ENCODE measurements around the gene NUDT4.
"Not testable (repeated sequence)": the region's sequence is repeated elsewhere in the genome, so short reads cannot be mapped to it uniquely, and the experiment has no call there.

The NUDT4 gene

DNA sequence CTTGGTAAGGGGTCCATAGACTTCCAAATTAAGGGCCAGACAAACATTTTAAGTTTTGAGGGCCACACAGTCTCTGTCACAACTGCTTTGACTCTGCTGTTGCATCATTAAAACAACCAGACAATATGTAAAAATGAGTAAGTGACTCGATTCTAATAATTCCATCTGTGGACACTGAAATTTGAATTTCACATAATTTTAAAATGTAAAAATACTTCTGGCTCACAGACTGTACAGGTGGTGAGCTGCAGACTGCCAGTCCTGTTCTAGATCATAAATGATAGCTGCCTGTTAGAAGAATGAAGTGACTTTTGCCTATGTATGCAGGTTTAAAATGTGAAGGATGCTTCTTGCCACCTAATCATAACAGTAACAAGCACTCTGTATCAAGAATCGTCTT lies 15.7 kb downstream of the NUDT4 start:
- Histone ChIP-seq H3K4me3 (ENCODE audit: low read depth in 1 of 5, low read length in 5 of 5) (no peak overlapping the region), H3K36me3 (ENCODE audit: control insufficient read depth in 5 of 5, insufficient read depth in 5 of 5, low read length in 5 of 5) (peaks cover 6 to 13% (median 9%) of the 10 kb centered on the region in 5 donors), H3K4me1 (ENCODE audit: control insufficient read depth in 5 of 5, insufficient read depth in 5 of 5, low read length in 5 of 5) (peaks cover 0 to 19% (median 2%) of the 10 kb centered on the region in 5 donors), H3K9me3 (ENCODE audit: control insufficient read depth in 5 of 5, low read length in 5 of 5) (no peaks in the 10 kb centered on the region), H3K27ac (ENCODE audit: low read depth, low read length) (no peak overlapping the region), H3K9ac (ENCODE audit: low read length in 5 of 5) (no peak overlapping the region), H3K27me3 (ENCODE audit: control insufficient read depth in 5 of 5, insufficient read depth in 4 of 5, low read length in 5 of 5) (no peaks in the 10 kb centered on the region)

DNA sequence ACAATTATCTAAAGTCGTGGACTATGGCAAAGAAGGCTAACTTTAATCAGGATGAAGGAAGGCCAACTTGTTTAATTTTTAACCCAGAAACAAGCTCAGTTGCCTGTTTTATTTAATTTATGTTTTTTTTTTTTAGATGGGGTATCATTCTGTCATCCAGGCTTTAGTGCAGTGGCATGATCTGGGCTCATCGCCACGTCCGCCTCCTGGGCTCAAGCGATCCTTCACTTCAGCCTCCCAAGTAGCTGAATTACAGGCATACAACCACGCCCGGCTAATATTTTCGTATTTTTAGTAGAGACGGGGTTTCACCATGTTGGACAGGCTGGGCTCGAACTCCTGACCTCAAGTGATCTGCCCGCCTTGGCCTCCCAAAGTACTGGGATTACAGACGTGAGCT lies 19.7 kb downstream of the NUDT4 start:
- Histone ChIP-seq H3K36me3 (ENCODE audit: control insufficient read depth in 5 of 5, insufficient read depth in 5 of 5, low read length in 5 of 5) (peaks cover 9 to 22% (median 16%) of the 10 kb centered on the region in 5 donors), H3K27me3 (ENCODE audit: control insufficient read depth in 5 of 5, insufficient read depth in 4 of 5, low read length in 5 of 5) (no peaks in the 10 kb centered on the region), H3K9ac (ENCODE audit: low read length in 5 of 5) (no peak overlapping the region), H3K9me3 (ENCODE audit: control insufficient read depth in 5 of 5, low read length in 5 of 5) (no peaks in the 10 kb centered on the region), H3K4me3 (ENCODE audit: low read depth in 1 of 5, low read length in 5 of 5) (no peak overlapping the region), H3K27ac (ENCODE audit: low read depth, low read length) (no peak overlapping the region), H3K4me1 (ENCODE audit: control insufficient read depth in 5 of 5, insufficient read depth in 5 of 5, low read length in 5 of 5) (peaks cover 0 to 3% (median 0%) of the 10 kb centered on the region in 5 donors)

DNA sequence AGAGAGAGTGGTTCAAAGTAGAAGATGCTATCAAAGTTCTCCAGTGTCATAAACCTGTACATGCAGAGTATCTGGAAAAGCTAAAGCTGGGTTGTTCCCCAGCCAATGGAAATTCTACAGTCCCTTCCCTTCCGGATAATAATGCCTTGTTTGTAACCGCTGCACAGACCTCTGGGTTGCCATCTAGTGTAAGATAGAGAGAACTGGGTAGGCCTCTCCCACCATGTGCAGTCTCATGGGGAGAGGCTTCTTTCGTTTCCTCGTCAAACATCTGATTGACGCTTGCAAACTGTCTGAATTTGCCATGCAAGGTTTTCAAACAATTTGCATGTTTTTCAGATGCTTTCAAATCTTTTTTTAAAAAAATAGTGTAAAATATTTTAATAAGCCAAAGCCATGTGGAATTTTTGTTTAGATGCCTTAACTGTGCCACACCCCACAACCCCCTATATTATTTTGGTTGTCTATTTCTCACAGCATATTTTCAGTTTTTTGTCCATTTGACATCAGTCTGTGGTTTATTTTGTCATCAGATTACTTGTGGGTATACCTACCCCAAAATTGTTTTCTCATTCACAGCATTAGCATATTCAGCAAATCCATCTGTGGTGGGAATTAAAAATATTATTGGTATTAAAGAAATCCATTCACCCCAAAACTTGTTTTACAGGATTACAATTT lies 21.6 kb downstream of the NUDT4 start:
- Histone ChIP-seq H3K36me3 (ENCODE audit: control insufficient read depth in 5 of 5, insufficient read depth in 5 of 5, low read length in 5 of 5) (peaks cover 9 to 22% (median 18%) of the 10 kb centered on the region in 5 donors), H3K4me1 (ENCODE audit: control insufficient read depth in 5 of 5, insufficient read depth in 5 of 5, low read length in 5 of 5) (peaks cover 0 to 12% (median 7%) of the 10 kb centered on the region in 5 donors)
- H3K9ac ChIP-seq (ENCODE audit: low read length in 5 of 5); H3K27me3 ChIP-seq (ENCODE audit: control insufficient read depth in 5 of 5, insufficient read depth in 4 of 5, low read length in 5 of 5); H3K4me3 ChIP-seq (ENCODE audit: low read depth in 1 of 5, low read length in 5 of 5); H3K9me3 ChIP-seq (ENCODE audit: control insufficient read depth in 5 of 5, low read length in 5 of 5); H3K27ac ChIP-seq (ENCODE audit: low read depth, low read length): not testable (repeated sequence)

DNA sequence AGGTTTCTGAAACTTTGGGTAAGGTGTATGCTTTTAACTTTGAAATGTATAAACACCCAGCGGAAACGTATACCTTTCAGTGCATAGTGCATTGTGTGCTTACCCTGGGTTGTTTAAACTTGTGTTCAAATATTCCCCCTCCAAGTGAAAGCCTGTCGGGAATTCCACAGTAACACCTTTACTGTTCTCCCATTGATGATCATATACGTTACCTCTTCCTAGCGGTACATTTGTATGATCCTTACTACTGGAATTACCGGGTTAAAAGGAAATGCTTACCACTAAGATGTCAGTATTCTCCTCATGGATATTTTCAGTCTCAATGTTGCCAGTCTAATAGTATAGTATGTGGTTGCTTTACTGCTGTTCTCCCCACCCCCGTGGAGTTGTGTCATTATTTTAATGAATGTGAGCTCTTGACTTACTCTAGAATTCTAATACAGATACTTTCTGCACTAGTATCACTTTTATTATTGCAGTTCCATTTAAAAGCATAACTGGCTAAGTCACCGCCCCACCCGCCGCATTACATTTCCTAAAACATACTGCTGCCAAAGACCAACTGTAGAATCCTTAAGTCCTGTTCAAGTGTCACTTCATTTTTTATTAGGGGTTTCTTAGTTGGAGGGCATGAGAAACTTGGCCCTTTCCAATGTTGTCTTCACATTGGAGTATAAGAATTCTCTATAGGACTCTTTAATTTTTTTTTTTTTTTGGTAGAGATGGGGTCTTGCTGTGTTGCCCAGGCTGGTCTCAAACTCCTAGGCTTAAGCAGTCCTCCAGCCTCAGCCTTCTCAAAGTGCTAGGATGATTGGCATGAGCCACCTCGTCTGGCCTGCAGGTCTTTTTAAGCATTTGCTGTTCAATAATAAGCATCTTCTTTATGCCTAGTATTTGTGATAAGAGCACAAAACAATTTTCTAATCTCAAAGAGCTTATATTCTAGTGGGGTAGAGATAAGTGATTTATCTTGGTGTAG lies 24.9 kb downstream of the NUDT4 start:
- Histone ChIP-seq H3K9me3 (ENCODE audit: control insufficient read depth in 5 of 5, low read length in 5 of 5) (no peaks in the 10 kb centered on the region), H3K36me3 (ENCODE audit: control insufficient read depth in 5 of 5, insufficient read depth in 5 of 5, low read length in 5 of 5) (peaks cover 3 to 21% (median 14%) of the 10 kb centered on the region in 5 donors), H3K4me3 (ENCODE audit: low read depth in 1 of 5, low read length in 5 of 5) (no peak overlapping the region), H3K9ac (ENCODE audit: low read length in 5 of 5) (no peak overlapping the region), H3K27me3 (ENCODE audit: control insufficient read depth in 5 of 5, insufficient read depth in 4 of 5, low read length in 5 of 5) (no peaks in the 10 kb centered on the region), H3K27ac (ENCODE audit: low read depth, low read length) (no peak overlapping the region), H3K4me1 (ENCODE audit: control insufficient read depth in 5 of 5, insufficient read depth in 5 of 5, low read length in 5 of 5) (peaks cover 0 to 18% (median 15%) of the 10 kb centered on the region in 5 donors)

DNA sequence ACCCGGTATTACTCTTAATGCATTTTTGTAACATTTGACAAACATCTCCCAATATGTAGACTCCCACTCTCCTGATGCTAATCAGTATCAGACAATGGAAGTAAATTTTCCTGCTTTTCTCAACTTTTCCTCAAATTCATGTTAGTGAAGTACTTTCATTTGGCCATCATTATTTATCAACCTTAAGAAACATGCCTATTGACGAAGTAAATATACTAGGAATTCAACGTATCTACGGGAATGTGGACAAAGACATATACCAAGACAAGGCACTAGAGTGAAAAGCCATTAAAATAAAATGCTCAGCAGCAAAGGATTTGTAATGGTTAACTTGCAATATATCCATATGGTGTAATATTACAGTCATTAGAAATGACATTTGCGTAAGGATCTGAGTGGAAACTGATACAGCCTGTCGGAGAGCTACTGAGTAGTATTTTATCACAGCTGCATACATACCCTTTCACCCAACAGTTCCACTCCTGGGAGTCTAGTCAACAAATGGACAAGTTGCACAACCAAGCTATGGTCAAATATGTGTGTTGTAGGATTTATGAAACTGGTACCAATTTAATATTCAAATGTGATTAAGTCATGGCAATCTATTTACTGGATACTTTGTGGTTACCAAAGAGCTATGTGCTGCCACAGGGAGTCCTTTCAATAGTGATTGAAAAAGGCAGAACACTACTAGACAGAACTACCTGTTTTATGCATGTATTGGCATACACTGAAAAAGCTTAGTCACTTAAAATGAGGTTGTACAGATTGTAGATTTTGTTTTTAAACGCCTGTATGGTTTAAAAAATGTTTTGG lies 26.5 kb downstream of the NUDT4 start:
- Histone ChIP-seq H3K4me3 (ENCODE audit: low read depth in 1 of 5, low read length in 5 of 5) (no peak overlapping the region), H3K9ac (ENCODE audit: low read length in 5 of 5) (peak overlapping the region in 1 of 5 donors; percentile 60), H3K27me3 (ENCODE audit: control insufficient read depth in 5 of 5, insufficient read depth in 4 of 5, low read length in 5 of 5) (no peaks in the 10 kb centered on the region), H3K36me3 (ENCODE audit: control insufficient read depth in 5 of 5, insufficient read depth in 5 of 5, low read length in 5 of 5) (peaks cover 0 to 8% (median 5%) of the 10 kb centered on the region in 5 donors), H3K9me3 (ENCODE audit: control insufficient read depth in 5 of 5, low read length in 5 of 5) (no peaks in the 10 kb centered on the region), H3K27ac (ENCODE audit: low read depth, low read length) (peak overlapping the region; percentile 77), H3K4me1 (ENCODE audit: control insufficient read depth in 5 of 5, insufficient read depth in 5 of 5, low read length in 5 of 5) (peaks cover 0 to 18% (median 15%) of the 10 kb centered on the region in 5 donors)

- Histone ChIP-seq H3K4me1 (ENCODE audit: control insufficient read depth in 5 of 5, insufficient read depth in 5 of 5, low read length in 5 of 5) (peaks cover 0 to 18% (median 15%) of the 10 kb centered on the region in 5 donors), H3K9me3 (ENCODE audit: control insufficient read depth in 5 of 5, low read length in 5 of 5) (no peaks in the 10 kb centered on the region), H3K27me3 (ENCODE audit: control insufficient read depth in 5 of 5, insufficient read depth in 4 of 5, low read length in 5 of 5) (no peaks in the 10 kb centered on the region), H3K36me3 (ENCODE audit: control insufficient read depth in 5 of 5, insufficient read depth in 5 of 5, low read length in 5 of 5) (peaks cover 0 to 8% (median 5%) of the 10 kb centered on the region in 5 donors), H3K9ac (ENCODE audit: low read length in 5 of 5) (peak overlapping the region in 1 of 5 donors; percentile 60), H3K4me3 (ENCODE audit: low read depth in 1 of 5, low read length in 5 of 5) (no peak overlapping the region), H3K27ac (ENCODE audit: low read depth, low read length) (peak overlapping the region; percentile 77)
Measured at GRCh38 chr12:93404961-93405849, 27.5 kb downstream of the NUDT4 start.

DNA sequence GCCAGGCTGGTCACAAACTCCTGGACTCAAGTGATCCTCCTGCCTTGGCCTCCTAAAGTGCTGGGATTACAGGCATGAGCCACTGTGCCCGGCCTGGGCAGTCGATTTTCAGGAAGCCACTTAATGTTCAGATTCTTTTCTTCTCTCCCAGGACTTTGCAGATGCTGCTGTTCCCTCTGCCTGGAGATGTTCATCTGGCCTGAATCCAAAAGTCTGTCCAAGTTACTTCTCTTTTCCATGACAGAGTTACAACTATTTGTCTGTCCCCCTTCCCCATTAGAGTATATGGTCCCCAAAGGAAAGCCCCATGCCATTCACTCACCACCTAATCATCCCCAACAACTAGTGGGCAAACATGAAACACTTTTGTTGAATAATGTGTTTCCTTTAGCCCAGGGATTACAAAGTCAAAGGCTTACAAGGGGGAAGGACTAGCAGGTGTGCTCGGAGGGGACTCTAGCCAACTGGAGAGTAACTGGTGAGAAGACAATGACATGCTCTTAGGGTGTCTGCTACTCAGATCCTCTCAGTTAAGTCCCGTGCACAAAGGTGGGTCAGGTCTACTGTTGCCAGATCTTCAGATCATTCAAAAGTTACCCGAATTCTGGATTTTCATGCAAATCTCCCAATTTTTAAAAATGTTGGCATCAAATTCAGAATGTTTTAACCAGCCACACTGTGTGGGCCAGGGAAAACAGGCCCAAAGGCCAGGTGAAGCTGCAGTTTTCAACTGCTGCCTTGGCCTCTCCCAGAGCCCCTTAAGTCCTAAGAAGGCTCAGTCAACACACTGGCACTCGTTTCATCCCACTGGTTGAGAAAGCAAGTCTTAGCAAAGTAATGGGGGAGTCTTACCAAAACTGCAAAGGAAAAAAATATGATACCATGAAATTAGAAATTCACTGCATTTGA lies 29.6 kb downstream of the NUDT4 start:
- H3K27me3 ChIP-seq (ENCODE audit: control insufficient read depth in 5 of 5, insufficient read depth in 4 of 5, low read length in 5 of 5): no peaks in the 10 kb centered on the region
- no peak overlapping the region for H3K4me3 ChIP-seq (ENCODE audit: low read depth in 1 of 5, low read length in 5 of 5)
- H3K4me1 ChIP-seq (ENCODE audit: control insufficient read depth in 5 of 5, insufficient read depth in 5 of 5, low read length in 5 of 5): peaks cover 0 to 25% (median 15%) of the 10 kb centered on the region in 5 donors
- H3K27ac ChIP-seq (ENCODE audit: low read depth, low read length): no peak overlapping the region
- H3K9ac ChIP-seq (ENCODE audit: low read length in 5 of 5): no peak overlapping the region
- no peaks in the 10 kb centered on the region for H3K9me3 ChIP-seq (ENCODE audit: control insufficient read depth in 5 of 5, low read length in 5 of 5)
- H3K36me3 ChIP-seq (ENCODE audit: control insufficient read depth in 5 of 5, insufficient read depth in 5 of 5, low read length in 5 of 5): peaks cover 3 to 11% (median 5%) of the 10 kb centered on the region in 5 donors

- no peak overlapping the region for H3K9ac ChIP-seq (ENCODE audit: low read length in 5 of 5)
- peaks cover 0 to 25% (median 15%) of the 10 kb centered on the region in 5 donors for H3K4me1 ChIP-seq (ENCODE audit: control insufficient read depth in 5 of 5, insufficient read depth in 5 of 5, low read length in 5 of 5)
- no peaks in the 10 kb centered on the region for H3K27me3 ChIP-seq (ENCODE audit: control insufficient read depth in 5 of 5, insufficient read depth in 4 of 5, low read length in 5 of 5)
- H3K27ac ChIP-seq (ENCODE audit: low read depth, low read length): no peak overlapping the region
- peaks cover 0 to 10% (median 4%) of the 10 kb centered on the region in 5 donors for H3K36me3 ChIP-seq (ENCODE audit: control insufficient read depth in 5 of 5, insufficient read depth in 5 of 5, low read length in 5 of 5)
- H3K4me3 ChIP-seq (ENCODE audit: low read depth in 1 of 5, low read length in 5 of 5): no peak overlapping the region
- no peaks in the 10 kb centered on the region for H3K9me3 ChIP-seq (ENCODE audit: control insufficient read depth in 5 of 5, low read length in 5 of 5)
Measured at GRCh38 chr12:93407963-93408283, 30.2 kb downstream of the NUDT4 start.
